GM12873 (cell line): ENCODE results near the gene PPP1R12C.

ENCODE experiments used
- TF ChIP-seq, protein P1 (sequence below): IDR thresholded peaks from 2 replicates; pipeline ENCODE4 v1.5.1; 2012; ENCODE audit warnings: low read depth, mild to moderate bottlenecking, moderate library complexity, low read length, control low read depth; ENCODE audit not compliant: insufficient read depth; ENCODE audit errors: missing control alignments

Gene PPP1R12C

DNA sequence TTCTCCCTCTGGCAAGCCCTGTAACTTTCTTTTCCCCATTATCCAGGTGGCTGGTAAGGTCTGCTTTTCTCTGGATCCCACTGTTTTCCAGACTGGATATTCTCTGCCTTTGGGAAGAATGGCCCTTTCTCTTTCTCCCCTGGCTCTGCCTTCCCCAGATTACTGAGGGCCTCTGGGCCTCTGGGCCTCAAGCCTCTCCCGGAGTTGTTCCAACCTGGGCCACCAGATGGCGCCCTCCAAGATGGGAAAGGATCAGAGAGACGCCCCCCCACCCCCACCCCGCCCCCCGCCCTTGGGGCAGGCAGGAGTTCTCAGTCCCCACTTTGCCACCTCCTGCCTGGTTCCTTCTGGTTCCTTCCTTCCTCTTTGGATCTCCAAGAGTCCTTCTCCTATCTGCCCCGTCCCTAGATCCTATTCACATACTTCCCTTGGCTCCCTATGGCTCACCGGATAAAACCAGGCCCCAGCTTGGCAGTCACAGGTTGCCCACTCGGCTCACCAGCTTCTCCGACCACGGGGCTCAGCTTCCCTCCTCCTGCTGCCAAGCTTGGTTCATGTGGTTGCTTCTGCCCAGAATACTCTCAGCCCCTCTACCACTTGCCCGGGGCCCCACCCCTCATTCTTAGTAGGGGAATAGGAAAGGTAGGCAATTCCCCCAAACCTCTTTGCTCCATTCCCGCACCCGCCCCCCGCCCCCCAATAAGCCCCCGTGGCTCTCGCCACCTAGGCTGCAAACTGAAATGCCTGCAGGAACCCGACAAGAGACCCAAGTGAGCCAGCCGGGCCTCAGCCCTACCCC lies 28.7 kb downstream of the PPP1R12C start:
- TF ChIP-seq, protein P1, sequence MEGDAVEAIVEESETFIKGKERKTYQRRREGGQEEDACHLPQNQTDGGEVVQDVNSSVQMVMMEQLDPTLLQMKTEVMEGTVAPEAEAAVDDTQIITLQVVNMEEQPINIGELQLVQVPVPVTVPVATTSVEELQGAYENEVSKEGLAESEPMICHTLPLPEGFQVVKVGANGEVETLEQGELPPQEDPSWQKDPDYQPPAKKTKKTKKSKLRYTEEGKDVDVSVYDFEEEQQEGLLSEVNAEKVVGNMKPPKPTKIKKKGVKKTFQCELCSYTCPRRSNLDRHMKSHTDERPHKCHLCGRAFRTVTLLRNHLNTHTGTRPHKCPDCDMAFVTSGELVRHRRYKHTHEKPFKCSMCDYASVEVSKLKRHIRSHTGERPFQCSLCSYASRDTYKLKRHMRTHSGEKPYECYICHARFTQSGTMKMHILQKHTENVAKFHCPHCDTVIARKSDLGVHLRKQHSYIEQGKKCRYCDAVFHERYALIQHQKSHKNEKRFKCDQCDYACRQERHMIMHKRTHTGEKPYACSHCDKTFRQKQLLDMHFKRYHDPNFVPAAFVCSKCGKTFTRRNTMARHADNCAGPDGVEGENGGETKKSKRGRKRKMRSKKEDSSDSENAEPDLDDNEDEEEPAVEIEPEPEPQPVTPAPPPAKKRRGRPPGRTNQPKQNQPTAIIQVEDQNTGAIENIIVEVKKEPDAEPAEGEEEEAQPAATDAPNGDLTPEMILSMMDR: peak; percentile 71

DNA sequence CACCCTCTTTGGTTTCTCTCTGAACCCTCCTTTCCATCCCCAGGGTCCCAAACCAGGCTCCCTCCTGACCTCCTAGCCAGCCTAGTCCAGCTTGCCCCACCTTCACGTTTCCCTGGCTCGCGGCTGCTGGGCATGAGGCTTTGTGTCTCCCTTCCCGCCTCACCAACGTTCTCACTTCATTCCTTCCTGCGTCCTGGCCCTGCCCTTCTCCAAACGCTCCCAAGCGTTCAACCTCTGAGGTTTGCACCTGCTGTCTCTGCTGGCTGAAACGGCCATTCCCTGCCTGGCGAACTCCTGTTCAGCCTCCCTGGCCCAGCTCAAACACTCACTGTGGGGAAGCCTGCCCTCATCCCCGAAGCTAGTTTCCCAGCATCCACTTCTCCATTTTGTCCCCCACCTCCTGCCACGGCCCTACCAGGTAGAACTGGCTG lies 29.4 kb downstream of the PPP1R12C start:
- TF ChIP-seq, protein P1: no peak

DNA sequence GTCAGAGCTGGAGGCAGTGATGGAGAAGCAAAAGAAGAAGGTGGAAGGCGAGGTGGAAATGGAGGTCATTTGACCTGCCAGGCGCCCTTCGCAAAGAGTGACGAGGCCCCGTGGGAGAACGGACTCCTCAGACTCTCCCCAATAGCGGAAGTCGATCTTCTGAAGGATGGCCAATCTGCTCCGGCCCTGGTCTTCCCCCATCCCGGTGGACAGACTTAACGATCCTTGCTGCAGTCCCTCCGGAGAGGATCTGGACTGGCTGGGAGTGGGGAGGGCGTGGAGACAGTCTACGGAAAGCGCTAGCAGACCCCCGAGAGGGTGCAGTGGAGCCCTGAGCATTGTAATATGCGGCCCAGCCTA lies 29.9 kb downstream of the PPP1R12C start:
- TF ChIP-seq, protein P1: no peak

DNA sequence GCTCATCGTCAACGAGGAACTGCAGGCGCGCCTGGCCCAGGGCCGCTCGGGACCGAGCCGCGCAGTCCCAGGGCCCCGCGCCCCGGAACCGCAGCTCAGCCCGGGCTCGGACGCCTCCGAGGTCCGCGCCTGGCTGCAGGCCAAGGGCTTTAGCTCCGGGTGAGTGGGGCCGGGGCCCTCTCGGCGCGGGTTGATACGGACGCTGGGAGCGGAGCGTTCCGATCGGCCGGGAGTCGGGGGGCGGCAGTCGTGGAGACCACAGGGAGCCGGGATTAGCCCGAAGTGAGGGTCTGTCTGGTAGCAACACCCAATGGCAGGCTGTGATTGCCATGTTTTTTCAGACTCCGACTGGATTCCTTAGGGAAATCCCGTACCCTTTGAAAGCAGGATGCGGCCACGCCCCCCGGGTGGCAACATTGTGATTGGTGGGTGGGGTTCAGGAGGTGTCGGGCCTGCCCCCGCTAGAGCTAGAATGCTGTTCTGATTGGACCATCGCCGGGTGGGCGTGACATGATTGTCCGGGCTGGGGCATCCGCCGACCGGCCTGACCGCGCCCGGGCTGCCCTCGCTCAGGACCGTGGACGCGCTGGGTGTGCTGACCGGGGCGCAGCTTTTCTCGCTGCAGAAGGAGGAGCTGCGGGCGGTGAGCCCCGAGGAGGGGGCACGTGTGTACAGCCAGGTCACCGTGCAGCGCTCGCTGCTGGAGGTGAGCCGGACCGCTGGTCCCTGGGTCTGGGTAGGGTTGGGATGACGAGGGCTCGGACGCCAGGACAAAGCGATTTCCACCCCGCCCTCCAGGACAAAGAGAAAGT lies 30.5 kb downstream of the PPP1R12C start:
- TF ChIP-seq, protein P1: no peak

DNA sequence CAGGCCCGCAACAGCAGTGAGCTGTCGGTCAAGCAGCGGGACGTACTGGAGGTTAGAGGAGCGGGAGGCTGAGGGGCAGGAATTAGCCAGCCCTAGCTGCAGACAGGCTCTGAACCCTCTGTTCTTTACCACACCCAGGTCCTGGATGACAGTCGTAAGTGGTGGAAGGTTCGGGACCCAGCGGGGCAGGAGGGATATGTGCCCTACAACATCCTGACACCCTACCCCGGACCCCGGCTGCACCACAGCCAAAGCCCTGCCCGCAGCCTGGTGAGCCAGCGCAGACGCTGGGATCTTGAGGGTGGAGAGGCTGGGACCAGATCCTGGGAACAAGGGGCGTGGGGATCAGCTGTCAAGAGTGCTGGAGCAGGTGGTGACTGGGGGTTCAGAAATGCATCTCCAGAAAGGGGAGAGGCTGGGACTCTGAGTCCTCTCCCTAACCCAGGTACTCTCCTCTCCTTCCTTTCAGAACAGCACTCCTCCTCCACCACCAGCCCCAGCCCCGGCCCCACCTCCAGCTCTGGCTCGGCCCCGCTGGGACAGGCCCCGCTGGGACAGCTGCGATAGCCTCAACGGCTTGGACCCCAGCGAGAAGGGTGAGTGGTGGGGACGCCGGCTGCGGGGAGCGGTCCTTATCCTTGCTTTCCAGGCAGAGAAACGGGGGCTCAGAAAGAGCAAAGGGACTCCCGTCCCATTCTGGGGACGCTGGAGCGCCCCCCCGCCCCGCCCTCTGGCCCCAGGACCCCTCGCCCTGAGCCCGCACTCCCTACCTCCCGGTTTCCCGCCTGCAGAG lies 31.3 kb downstream of the PPP1R12C start:
- TF ChIP-seq, protein P1: no peak

DNA sequence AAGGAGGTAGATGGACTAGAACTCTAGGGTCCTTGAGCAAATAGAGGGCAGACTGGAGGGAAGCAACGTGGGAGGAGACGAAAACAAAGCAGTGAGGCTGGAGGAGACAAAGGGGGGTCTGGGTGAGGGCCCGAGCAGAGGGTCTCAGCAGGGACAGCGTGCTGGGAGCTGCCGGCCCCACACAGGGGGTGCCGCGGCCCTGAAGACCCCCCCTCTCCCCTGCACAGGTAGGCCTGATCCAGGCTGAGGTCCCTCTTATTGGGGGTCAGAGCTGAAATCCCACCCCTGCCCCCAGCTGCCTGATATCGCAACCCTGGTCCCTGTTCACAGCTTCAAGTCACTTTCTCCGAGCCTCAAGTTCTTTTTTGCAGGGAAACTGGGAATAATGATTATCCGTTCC lies 33.0 kb downstream of the PPP1R12C start:
- TF ChIP-seq, protein P1: no peak
